Nephron progenitor cell (in vitro differentiated cells): Measurements from ENCODE around the gene DAPK1.
A peak's percentile ranks its signal among the peaks of the same experiment; 100 is the strongest.

Experiments
- DNase-seq: peaks from one replicate; pipeline ENCODE4 v3.0.0; 2021
- H3K27ac Mint-ChIP-seq: 2 replicates; pipeline ENCODE4 v1.8.0; 2021; ENCODE audit warnings: mild to moderate bottlenecking, moderate library complexity, mixed read lengths
- H3K27me3 Mint-ChIP-seq: 2 replicates; pipeline ENCODE4 v1.8.0; 2021; ENCODE audit warnings: mild to moderate bottlenecking, low read depth, mixed read lengths; ENCODE audit not compliant: poor library complexity
- H3K36me3 Mint-ChIP-seq: 2 replicates; pipeline ENCODE4 v1.8.0; 2021; ENCODE audit warnings: low read depth, mixed read lengths
- H3K4me1 Mint-ChIP-seq: 2 replicates; pipeline ENCODE4 v1.8.0; 2021; ENCODE audit warnings: mixed read lengths
- H3K4me3 Mint-ChIP-seq: 2 replicates; pipeline ENCODE4 v1.8.0; 2021; ENCODE audit warnings: mild to moderate bottlenecking, moderate library complexity, mixed read lengths
- H3K9me3 Mint-ChIP-seq: 2 replicates; pipeline ENCODE4 v1.8.0; 2021; ENCODE audit warnings: mild to moderate bottlenecking, moderate library complexity, mixed read lengths
- CTCF ChIP-seq: fragments of 200-600 bp; sonication (generic); IDR thresholded peaks from 2 replicates; pipeline ENCODE4 v1.5.0; 2021; ENCODE audit warnings: antibody characterized with exemption

The DAPK1 gene

GRCh38 chr9:87712801-87713277 is 215.2 kb downstream of the DAPK1 start:
- peaks cover 39% of the 10 kb centered on the region for H3K4me1 Mint-ChIP-seq
- no peak for TF ChIP-seq CTCF
- no peak overlapping the region for H3K4me3 Mint-ChIP-seq
- peaks cover 8% of the 10 kb centered on the region for H3K27me3 Mint-ChIP-seq
- H3K36me3 Mint-ChIP-seq, result peaks cover 3% of the 10 kb centered on the region
- H3K9me3 Mint-ChIP-seq, result no peaks in the 10 kb centered on the region
- H3K27ac Mint-ChIP-seq, result no peak overlapping the region
- no peak for DNase-seq

- Mint-ChIP-seq H3K36me3 (no peaks in the 10 kb centered on the region), H3K4me1 (peaks cover 39% of the 10 kb centered on the region), H3K27me3 (peaks cover 8% of the 10 kb centered on the region), H3K9me3 (no peaks in the 10 kb centered on the region), H3K4me3 (no peak overlapping the region), H3K27ac (peak overlapping the region; percentile 84)
- no peak for TF ChIP-seq CTCF
- no peak for DNase-seq
Observed at GRCh38 chr9:87713278-87713987, 215.8 kb downstream of the DAPK1 start.

DNA sequence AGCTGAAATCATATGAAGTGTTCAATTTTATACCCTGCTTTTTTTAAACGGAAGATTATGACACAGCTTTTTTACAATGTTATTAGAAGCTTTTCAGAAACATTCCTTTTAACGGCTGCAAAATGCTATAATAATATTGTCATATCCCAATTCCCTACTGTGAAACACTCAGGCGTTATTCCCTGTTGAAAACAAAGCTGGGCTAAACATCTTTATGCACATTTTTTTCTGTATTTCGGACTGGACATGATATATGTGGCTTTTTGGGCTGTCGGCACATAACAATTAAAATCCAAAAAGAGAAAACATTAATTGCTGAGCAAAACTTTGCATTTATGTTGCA is 216.3 kb downstream of the DAPK1 start:
- H3K9me3 Mint-ChIP-seq, result no peaks in the 10 kb centered on the region
- H3K36me3 Mint-ChIP-seq, result no peaks in the 10 kb centered on the region
- H3K27me3 Mint-ChIP-seq, result peaks cover 8% of the 10 kb centered on the region
- H3K4me3 Mint-ChIP-seq, result no peak overlapping the region
- no peak for DNase-seq
- TF ChIP-seq CTCF, result no peak
- H3K27ac Mint-ChIP-seq, result no peak overlapping the region
- peaks cover 44% of the 10 kb centered on the region for H3K4me1 Mint-ChIP-seq

GRCh38 chr9:87714819-87715218 is 217.2 kb downstream of the DAPK1 start:
- peaks cover 8% of the 10 kb centered on the region for H3K27me3 Mint-ChIP-seq
- H3K9me3 Mint-ChIP-seq, result no peaks in the 10 kb centered on the region
- no peak overlapping the region for H3K27ac Mint-ChIP-seq
- no peak overlapping the region for H3K4me3 Mint-ChIP-seq
- H3K36me3 Mint-ChIP-seq, result no peaks in the 10 kb centered on the region
- TF ChIP-seq CTCF, result no peak
- no peak for DNase-seq
- peaks cover 44% of the 10 kb centered on the region for H3K4me1 Mint-ChIP-seq

DNA sequence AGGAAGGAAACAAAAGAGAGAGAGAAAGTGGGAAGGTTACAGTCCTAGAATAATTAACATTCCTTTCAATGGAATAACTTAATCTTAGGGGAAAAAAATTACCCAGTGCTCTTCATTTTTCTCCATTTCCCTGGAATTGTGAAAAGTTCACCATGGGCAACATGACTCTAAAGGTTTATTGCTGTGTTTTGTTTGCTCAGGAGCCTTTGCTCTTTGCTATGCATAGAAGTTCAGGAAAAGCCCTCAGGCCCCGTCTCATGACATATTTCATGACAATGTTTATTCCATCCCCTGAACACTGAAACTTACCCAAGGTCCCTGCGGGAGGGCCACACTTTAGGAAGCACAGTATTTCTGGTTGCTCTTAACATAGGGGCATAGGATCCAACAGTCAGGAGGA is 218.5 kb downstream of the DAPK1 start:
- no peak for TF ChIP-seq CTCF
- no peak overlapping the region for H3K4me3 Mint-ChIP-seq
- H3K4me1 Mint-ChIP-seq, result peaks cover 38% of the 10 kb centered on the region
- DNase-seq, result no peak
- H3K9me3 Mint-ChIP-seq, result no peaks in the 10 kb centered on the region
- no peaks in the 10 kb centered on the region for H3K36me3 Mint-ChIP-seq
- H3K27ac Mint-ChIP-seq, result peak overlapping the region; percentile 78
- peaks cover 6% of the 10 kb centered on the region for H3K27me3 Mint-ChIP-seq

DNA sequence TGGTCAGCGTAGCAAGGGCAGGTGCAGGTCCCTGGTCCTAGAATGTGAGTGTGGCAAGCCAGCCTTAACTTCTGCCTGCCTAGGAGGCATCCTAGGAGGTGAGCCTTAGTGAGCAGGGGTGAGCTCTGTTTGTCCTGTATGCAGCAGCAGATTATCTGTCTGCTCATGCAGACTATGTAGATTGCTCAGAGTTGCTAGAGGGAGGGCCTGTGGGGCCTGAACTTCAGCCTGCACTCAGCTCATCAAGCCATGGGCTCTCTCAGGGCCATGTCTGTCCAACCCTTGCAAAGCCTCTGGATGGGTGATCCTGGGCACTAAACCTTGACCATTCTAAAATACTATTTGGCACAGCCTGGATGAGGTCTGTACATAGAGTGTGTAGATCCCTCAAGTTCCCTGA is 219.8 kb downstream of the DAPK1 start:
- Mint-ChIP-seq H3K9me3 (no peaks in the 10 kb centered on the region), H3K27ac (no peak overlapping the region), H3K4me3 (no peak overlapping the region), H3K36me3 (no peaks in the 10 kb centered on the region), H3K27me3 (peaks cover 12% of the 10 kb centered on the region), H3K4me1 (peaks cover 32% of the 10 kb centered on the region)
- DNase-seq, result no peak
- no peak for TF ChIP-seq CTCF
